HG03439 (cell line): ENCODE data around the gene MGLL.
A peak's percentile ranks its signal among the peaks of the same experiment; 100 is the strongest.

ENCODE experiments used
- ATAC-seq: cut with Tn5 transposase; IDR thresholded peaks from one replicate; pipeline ENCODE4 v1.9.1; 2021; ENCODE audit warnings: mild to moderate bottlenecking, moderate library complexity; ENCODE audit not compliant: unreplicated experiment

Gene MGLL

DNA sequence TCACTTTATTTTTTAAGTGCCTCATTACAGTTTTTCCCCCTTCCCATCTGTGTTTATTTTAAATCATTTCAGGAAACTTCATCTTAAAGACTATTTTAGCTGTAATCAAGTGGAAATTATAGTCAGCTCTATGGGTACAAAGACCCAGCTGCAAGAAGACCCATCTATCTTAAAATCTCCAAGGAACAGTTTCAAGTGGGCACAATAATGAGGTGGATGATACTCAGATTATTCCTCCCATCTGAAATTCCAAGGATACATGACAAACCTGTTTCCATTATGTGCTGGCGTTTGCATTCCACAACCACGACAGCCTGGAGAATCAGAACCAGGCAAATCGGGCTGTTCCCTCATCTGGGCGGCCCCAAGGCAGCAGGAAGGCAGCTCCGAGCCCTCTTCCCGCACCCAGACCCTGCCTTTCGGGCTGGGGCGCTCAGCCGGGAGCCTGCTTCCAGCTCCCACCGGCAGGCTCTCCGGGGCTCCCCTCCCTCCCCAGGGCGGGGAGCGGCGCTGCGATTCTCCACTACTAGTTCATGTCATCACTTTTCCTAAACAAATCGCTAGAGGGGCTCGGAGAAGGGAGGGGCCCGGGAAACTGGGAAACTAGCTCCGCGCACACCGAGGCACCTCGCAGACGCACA, at the start of gene MGLL:
Gene MGLL, minus strand, starts transcription at position 475 of the 641 bp plus-strand sequence. Its CDS starts 197 bp downstream, at position 278.
- peak; percentile 25 for ATAC-seq

DNA sequence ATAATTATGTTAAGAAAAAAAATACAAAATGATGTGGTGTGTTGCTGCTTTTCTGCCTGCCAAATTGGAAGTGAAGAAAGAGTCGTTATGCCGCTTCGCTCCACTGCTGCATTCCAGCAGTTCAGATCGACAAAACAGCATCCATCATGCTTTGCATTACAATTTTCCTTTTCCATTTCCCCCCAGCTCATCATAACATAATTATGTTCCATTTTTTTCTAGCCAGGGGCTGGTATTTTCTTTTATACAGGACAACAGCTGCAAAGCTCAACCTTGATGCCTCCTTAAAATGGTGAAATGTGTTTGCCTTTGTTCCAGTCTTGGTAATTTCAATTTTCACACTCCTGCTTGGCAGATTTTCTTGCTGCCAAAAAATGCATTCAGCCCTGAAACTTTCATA, 47.8 kb upstream of the MGLL start:
- ATAC-seq = no peak

- ATAC-seq = no peak
Measured at GRCh38 chr3:127867986-127868385, 45.7 kb upstream of the MGLL start.

GRCh38 chr3:127867412-127867811, 45.1 kb upstream of the MGLL start:
- no peak for ATAC-seq

- no peak for ATAC-seq
Measured at GRCh38 chr3:127865941-127866340, 43.6 kb upstream of the MGLL start.

- no peak for ATAC-seq
Measured at GRCh38 chr3:127860211-127860696, 37.9 kb upstream of the MGLL start.

GRCh38 chr3:127859730-127860129, 37.4 kb upstream of the MGLL start:
- no peak for ATAC-seq

- no peak for ATAC-seq
Measured at GRCh38 chr3:127858937-127859336, 36.6 kb upstream of the MGLL start.

- no peak for ATAC-seq
Measured at GRCh38 chr3:127858521-127858920, 36.2 kb upstream of the MGLL start.

DNA sequence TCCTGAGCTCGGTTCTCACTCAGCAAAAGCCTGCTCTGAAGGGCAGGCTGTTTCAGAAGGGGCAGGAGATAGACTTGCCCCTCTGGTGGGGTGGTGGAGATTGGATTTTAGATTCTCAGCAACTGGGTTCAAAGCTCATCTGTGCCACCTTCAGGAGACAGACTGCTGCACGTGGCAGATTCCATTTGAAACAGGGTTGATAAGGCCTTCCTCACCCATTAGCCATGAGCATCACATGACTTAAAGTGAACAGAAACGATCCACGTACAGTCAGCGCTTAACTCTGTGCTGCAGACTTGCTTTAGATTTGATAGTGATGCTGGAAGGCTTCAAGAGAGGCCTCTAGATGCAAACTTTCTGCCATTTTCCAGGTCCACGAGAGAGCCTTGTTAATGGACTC, 35.0 kb upstream of the MGLL start:
- no peak for ATAC-seq

- ATAC-seq = no peak
Measured at GRCh38 chr3:127856801-127857200, 34.5 kb upstream of the MGLL start.

DNA sequence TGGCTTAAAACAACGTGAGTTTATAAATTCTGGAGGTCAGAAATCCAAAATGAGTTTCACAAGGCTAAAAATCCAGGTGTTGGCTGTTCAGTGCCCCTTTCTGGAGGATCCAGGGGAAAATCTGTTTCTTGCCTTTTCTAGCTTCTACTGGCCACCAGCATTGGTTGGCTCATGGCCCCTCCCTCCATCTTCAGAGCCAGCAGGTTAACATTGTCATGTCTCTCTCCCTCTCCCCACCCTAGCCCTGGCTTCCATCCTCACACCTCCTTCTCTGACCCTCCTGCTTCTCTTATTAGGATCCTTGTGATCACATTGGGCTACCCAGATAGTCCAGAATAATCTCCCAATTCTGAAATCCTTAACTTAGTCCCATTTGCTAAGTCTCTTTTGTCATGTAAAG, 32.9 kb upstream of the MGLL start:
- no peak for ATAC-seq

GRCh38 chr3:127853681-127854080, 31.4 kb upstream of the MGLL start:
- no peak for ATAC-seq

DNA sequence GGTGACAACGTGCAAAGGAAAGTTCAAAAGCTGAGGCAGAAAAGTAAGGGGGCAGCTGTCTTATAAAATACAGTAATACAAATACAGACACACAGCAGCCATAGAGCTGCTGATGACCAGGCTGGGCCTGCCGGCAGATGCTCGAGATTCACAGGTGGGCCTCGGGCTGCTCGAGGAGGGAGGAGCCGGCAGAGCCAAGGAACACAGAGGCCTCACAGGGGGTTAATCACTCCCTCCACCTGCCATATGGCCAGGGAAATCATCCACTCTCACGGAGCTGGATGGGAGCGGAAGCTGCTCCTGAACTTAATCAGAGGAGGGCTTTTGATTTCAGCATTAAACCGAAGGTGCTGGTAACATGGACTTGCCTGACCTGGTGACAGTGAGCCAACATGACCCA, 29.6 kb upstream of the MGLL start:
- no peak for ATAC-seq

GRCh38 chr3:127849368-127849767, 27.1 kb upstream of the MGLL start:
- no peak for ATAC-seq

DNA sequence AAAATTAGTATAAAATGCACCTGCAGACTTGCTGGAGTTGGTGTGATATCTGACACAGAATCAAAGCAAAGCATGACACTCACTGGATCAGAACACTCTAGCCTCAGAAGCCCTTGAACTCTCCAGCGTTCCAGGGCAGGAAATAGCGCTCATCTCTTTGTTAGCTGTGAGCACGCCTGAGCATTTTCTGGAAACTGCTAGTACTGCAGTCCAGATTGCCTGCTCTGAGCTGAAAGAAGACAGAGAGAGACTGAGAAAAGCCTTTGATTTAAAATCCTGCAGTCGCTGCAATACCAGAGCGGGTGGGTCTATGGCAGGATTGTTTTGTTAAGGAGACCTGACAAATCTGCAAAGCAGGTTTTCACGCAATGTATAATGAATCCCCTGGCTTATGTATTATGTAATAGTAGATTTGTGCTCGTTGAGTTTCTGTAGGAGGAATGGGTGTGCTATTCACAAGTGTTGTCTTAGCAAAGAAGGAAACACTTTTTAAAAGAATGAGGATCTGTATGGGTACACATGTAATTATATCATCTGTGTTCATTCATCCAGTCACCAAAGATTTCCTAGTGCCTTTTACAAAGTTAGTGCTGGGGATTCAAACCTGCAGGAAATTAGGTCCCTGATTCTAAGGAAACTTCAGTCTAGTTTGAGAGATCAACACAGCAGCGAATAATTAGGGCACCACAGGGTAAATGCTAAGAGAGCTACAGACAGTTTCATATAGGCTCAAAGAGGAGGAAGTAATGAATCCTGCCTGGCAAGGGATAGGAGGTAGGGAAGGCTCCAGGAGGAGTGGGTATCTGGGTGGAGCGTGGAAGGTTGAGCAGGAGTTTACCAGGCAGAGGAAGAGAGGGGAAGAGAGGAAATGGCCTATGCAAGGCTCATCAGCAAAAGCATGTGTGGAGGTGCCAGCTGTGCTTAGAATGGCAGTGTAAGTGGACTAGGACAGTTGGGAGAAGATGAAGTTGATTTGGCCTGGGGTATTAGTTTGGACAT, 26.1 kb upstream of the MGLL start:
- ATAC-seq = no peak

- ATAC-seq = no peak
Measured at GRCh38 chr3:127847236-127847720, 25.0 kb upstream of the MGLL start.

DNA sequence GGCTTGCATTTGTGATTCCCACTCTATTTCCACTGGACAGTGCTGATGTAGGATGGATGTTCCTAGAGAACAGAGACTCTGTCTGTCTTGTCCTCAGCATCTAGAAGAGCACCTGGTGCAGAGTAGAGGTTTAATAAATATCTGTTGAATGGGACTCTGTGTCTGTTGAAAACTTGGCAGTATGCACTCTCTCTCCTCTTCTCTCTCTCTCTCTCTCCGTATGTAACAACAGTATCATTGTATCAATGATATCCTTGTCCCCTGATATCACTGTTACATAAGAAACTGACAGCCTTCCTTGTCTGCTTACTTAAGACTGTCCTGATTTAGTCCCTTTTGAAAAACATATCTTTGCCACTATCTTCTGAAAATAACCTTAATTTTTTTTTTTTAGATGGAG, 24.3 kb upstream of the MGLL start:
- ATAC-seq = no peak

GRCh38 chr3:127844326-127844942, 22.1 kb upstream of the MGLL start:
- no peak for ATAC-seq

- ATAC-seq = no peak
Measured at GRCh38 chr3:127840671-127841070, 18.4 kb upstream of the MGLL start.

- ATAC-seq = no peak
Measured at GRCh38 chr3:127839099-127839498, 16.8 kb upstream of the MGLL start.
